GM18868 (cell line): ENCODE data around the gene SLC34A3.
"Not testable (repeated sequence)": the region's sequence is repeated elsewhere in the genome, so short reads cannot be mapped to it uniquely, and the experiment has no call there.

Experiments
- ATAC-seq: cut with Tn5 transposase; IDR thresholded peaks from one replicate; pipeline ENCODE4 v1.9.1; 2021; ENCODE audit warnings: mild to moderate bottlenecking, moderate library complexity; ENCODE audit not compliant: unreplicated experiment

Gene SLC34A3

DNA sequence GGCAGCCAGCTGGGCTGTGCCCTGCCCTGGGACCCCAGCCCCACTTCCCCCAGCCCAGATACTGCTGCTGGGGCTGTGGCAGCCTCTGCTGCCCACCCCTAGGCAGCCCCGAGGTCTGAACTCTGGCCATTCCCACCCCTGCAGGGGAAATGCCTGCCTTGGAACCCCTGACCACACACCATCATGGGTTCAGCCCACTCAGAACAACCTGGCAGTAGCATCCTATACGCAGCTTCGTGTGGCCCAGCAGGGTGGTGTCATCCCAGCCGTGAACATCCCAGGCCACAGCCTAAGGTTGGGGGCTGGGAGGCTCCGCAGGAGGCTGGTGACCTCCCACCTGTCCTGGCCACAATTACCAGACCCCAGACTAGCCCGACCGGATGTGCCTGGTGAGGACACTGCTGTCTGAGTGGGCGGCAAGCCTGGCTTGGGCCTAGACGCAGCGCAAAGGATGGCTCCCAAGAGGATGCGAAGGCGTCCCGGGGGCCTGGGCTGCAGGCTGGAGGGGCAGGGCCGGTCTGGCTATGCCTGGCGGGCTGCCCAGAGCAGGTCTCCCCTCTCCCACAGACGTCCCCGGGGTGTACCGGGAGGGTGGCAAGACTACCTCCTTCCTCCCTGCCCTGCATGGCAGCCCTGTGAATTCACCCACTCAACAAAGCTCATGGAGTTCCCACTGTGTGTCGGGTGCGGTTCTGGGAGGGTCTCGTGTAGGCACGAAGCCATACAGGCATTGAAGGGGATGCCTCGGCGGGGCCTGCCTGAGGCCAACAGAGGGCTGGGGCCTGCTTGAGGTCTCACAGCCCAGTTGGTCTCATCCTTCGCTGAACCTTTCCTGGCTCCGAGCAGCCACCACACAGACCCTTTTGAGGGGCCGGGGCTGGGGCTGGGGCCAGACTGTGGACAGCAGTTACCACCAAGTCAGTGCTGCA, 1.5 kb upstream of the SLC34A3 start:
- ATAC-seq, result no peak

DNA sequence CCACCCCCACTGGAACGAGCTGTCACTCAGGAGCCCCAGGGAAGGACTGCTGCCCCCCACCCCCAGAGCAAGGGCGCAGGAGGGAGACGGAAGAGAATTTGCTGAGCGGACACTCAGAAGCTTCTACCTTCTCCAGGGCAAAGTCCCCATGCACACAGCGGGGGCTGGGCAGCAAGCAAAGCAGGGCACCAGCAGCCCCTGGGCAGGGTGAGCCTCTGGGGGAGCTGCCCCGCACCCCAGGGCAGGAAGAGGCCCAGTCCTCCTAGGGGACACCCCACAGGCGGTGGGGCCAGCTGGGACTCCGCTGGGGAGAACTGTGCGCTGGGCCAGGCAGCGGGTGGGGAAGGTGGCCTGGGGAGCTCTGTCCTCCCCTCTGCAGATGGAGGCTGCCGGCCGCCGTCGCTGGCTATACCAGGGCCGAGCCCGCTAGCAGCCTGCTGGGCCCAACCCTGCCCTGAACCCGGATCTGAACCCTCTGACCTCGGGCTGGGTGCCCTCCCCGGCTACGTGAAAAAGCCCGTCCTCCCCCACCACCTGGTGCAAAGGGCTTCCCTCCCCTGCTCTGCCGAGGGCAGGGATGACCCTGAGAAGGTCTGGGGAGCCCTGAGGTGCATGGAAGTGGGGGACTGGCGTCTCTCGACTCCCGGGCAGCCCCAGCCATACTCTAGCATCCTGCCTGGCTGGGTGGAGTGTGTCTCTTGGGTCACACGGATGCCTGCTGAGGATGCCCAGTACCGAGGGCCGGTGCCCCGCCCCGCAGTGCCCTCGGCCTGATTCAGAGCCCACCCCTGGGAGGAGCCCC, 597 bp upstream of the SLC34A3 start:
- ATAC-seq, result no peak

DNA sequence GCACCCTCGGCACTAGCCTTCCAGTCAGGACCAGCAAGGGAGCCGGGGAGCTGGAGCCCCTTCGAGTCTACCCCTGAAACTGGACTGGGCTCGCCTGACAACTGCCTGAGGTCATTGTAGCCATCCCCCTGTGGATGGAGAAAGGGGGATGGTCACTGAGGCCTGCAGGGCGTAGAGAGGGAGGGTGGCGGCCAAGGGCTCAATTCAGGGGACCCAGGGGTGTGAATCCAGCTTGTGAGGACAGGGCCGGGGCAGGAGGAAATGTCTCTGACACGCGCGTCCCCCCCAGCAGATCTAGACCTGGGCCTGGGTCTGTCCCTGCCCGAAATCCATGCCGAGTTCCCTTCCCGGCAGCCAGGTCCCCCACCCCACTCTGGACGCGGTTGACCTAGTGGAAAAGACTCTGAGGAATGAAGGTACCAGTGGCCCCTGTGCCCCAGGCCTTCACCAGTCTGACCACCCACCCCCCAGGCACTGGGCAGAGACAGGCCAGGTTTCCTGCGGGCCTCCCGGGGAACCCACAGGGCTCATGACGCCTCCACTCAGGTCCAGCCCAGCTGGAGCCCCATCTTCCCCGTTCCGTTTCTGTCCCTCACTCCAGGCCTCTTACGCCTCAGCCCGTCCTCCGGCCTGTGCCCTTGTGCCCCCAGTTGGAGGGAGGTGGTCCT, 805 bp downstream of the SLC34A3 start:
- ATAC-seq, result no peak

DNA sequence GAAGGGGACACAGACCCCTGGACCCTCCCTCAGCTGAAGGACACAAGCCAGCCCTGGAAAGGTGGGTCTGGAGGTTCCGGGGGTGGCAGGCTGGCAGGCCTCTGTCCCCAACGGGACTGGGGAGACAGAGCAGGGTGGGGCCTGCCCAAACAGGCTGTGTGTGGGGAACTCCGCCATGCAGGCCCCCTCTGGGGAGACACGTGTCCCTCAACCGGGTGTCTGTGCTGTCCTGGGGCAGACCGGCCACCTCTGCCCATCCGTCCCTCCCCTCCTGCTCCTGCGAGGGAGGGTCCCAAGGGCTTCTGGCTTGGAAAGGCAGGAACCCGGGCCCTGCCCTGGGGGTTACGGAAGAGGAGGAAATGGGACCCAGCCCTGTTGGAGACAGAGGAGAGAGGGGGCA, 1.4 kb downstream of the SLC34A3 start:
- ATAC-seq, result no peak

DNA sequence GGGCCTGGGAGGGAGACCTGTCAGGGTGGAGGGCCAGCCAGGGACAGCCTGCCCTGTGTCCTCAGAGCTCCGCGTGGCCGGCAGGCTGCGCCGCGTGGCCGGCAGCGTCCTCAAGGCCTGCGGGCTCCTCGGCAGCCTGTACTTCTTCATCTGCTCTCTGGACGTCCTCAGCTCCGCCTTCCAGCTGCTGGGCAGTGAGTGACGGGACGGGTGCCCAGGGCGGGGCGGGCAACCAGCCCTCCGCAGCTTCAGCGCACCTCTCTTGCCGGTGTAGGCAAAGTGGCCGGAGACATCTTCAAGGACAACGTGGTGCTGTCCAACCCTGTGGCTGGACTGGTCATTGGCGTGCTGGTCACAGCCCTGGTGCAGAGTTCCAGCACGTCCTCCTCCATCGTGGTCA, 1.8 kb downstream of the SLC34A3 start:
- ATAC-seq, result no peak

DNA sequence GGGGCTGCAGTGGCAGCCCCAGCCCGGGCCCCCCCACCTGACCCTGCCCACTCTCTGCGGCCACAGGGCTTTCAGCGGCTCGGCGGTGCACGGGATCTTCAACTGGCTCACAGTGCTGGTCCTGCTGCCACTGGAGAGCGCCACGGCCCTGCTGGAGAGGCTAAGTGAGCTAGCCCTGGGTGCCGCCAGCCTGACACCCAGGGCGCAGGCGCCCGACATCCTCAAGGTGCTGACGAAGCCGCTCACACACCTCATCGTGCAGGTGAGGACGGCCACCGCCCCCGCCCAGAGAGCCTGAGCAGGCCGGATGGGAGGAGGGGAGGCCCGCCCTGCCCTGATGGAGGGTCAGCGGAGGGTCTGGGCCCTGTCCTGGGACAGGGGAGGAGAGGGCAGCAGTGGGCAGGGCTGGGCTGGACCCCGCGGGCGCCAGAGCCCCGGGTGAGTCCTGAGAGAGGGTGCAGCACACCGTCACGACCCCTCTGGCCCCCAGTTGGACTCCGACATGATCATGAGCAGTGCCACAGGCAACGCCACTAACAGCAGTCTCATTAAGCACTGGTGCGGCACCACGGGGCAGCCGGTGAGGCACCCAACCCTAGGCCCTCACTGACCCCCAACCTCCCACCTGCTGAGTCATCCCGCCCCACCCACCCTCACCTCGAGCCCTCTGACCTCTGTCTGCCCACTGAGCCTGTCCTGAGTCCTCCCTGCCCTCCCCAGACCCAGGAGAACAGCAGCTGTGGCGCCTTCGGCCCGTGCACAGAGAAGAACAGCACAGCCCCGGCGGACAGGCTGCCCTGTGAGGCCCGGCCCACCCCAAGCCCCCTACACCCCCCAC, 2.7 kb downstream of the SLC34A3 start:
- ATAC-seq, result no peak

DNA sequence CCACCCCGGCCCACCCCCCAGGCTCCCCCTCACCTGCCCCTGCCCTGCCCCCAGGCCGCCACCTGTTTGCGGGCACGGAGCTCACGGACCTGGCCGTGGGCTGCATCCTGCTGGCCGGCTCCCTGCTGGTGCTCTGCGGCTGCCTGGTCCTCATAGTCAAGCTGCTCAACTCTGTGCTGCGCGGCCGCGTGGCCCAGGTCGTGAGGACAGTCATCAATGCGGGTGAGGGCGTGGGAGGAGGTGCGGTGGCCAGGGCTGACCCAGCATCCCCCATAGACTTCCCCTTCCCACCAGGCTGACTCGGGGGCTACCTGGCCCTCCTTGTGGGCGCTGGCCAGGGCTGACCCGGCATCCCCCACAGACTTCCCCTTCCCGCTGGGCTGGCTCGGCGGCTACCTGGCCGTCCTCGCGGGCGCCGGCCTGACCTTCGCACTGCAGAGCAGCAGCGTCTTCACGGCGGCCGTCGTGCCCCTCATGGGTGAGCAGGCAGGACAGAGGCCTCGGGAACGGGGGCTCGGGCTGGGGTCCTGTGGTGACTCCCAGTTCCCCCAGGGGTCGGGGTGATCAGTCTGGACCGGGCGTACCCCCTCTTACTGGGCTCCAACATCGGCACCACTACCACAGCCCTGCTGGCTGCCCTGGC, 3.5 kb downstream of the SLC34A3 start:
- ATAC-seq, result no peak

DNA sequence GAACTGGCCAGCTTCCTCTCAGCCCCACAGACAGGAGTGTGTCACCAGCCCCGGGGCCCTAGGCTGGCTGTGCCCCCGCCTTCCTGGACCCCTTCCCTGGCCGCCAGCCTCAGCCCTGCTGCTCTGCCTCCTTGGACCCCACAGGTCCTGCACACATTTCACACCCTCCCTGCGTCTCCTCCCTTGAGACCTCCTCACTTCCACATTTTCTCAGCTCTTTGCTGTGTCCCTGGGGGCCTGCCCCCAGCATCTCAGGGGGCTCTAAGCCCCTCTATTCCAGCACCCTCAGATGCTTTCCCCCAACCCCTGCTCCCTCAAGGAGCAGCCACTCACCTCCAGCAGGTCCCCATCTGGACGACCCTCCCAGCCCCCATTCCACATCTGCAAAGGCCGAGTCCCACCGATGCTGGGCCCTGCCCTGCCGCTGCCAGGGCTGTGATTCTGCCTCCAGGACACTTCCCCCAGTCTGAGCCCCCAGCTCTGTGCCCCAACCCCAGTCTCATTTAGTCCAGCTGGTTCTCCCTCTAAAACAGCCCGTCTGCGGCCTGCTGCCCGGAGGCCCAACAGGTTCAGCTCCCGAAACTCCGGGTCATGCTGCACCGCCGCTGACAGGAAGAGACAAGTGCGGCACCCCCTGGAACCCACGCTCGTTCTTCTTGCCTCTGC, 4.2 kb downstream of the SLC34A3 start:
- no peak for ATAC-seq

DNA sequence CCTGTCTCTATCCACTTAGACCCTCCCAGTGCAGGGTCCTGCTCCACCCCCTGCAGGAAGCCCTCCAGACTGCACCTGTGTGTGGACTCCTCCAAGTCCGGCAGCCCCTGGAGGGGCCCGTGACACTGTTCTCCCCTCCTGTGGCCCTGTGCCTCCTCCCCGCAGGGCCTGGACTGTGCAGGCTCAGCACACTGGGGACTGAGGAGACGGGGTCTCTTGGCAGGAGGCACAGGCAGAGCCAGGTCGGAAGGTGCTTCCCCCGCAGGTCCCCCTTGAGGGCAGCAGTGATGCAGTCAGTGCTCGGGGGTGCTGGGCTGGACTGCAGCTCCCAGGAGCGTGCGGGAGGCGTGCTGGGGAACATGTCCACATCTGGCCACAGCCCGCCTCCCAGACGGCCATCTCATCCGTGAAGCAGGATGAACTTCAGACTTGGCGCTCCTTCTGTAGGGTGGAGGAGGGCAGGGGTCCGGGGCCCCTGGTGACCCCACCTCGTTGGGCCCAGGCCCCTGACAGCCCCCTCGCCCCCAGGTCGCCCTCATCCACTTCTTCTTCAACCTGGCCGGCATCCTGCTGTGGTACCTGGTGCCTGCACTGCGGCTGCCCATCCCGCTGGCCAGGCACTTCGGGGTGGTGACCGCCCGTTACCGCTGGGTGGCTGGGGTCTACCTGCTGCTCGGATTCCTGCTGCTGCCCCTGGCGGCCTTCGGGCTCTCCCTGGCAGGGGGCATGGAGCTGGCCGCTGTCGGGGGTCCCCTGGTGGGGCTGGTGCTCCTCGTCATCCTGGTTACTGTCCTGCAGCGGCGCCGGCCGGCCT, 4.9 kb downstream of the SLC34A3 start:
- ATAC-seq, result no peak

DNA sequence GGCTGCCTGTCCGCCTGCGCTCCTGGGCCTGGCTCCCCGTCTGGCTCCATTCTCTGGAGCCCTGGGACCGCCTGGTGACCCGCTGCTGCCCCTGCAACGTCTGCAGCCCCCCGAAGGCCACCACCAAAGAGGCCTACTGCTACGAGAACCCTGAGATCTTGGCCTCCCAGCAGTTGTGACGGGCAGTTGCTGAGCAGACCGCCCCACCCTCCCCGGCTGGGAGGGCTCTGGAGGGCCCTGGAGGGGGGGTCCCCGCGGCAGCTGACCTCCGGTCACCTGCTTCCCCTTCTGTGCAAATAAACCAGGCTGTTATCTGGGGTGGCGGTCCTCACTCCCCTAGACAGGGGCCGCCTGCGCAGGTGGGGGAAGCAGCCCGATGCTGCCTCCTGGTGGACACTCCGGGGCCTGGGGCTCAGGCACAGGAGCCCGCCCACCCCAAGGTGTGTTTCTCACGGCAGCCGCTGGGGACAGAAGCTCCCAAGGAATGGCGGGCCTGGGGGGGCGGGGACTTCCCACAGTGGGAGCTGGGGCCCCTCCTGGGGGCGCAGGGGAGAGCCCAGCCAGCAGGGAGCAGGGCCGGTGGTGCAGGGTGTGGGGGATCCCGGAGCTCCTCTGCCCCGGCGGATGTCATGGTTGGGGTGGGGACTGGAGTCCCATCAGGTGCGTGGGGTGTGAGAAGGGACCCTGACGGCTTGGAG, 5.7 kb downstream of the SLC34A3 start:
- peak; percentile 22 for ATAC-seq

DNA sequence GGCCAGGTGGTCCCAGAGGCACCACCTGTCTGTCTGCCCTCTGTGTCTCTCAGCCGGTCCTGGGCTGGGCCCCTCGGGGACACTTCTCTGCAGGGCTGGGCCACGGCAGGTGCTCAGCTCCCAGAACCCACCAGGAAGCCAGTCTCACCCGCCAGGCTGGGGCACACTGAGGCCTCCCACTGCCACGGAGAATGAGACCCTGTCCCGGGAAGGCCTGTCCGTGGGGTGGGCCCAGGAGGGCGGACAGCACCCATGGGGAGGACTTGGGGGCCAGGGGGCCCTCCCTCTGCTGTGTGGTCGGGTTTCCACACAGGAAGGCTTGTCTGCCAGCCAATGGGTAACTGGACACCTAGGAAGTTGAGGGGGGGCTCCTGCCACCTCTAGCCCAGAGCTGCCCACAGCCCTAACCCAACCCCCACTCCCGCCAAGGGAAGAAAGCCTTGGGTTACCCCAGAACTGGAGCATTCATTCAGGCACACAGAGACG, 6.3 kb downstream of the SLC34A3 start:
- no peak for ATAC-seq

DNA sequence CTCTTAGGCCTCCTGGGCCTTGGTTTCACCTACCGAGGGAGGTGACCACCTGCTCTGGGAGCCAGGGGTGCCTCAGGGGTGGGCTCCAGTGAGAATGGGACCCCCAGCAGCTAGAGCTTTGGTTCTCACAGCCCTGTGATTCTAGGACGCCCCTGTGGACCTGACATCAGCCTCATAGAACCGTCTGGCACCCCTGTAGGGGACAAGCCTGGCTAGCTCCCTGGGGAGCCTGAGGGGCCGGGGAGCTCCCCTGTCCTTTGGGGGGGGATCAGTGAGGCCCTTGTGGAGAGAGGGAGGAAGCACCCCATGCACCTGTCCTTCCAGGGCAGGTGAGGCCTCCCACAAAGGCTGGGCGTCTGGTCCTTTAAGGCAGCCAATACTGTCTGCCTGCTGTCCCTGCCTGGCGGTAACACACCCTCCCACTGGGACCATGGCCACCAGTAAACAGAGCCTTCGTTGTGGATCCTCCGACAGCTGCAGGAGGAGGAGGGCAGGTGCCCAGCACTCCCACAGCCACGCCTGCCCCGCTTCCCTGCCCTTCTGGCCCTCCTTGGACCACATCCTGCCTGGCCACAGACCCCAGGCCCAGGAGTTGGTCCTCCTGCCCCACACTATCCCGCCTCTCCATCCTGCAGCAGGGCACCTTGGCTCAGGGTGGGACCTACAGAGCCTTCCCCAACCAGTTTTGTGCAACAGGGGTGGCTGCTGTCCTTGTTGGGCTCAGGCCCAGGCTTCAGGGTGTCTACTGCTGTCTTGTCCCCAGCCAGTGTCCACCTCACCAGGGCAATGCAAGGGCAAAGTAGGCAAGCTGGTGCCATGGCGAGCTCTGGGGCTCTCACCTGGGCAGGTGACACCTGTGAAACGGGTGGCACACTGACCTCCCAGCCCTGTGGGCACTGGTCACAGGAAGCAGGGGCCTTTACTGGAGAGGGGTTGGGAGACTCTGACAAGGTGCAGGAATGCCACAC, 7.3 kb downstream of the SLC34A3 start:
- ATAC-seq, result no peak

DNA sequence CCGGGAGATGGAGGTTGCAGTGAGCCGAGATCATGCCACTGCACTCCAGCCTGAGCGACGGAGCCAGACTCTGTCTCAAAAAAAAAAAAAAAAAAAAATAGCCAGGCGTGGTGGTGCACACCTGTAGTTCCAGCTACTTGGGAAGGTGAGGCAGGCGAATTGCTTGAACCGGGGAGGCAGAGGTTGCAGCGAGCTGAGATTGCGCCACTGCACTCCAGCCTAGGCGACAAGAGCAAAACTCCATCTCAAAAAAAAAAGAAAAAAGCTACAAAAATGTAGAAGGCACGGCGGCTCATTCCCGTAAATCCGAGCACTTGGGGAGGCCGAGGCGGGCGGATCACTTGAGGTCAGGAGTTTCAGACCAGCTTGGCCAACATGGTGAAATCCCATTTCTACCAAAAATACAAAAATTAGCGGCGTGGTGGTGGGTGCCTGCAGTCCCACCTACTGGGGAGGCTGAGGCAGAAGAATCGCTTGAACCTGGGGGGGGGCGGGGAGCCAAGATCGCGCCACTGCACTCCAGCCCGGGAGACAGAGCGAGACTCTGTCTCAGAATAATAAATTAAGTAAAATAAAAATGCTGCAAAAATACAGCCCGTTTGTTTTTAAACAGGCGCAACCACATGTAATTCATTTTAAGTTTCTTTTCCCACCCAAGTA, 9.0 kb downstream of the SLC34A3 start:
- not testable (repeated sequence) for ATAC-seq

DNA sequence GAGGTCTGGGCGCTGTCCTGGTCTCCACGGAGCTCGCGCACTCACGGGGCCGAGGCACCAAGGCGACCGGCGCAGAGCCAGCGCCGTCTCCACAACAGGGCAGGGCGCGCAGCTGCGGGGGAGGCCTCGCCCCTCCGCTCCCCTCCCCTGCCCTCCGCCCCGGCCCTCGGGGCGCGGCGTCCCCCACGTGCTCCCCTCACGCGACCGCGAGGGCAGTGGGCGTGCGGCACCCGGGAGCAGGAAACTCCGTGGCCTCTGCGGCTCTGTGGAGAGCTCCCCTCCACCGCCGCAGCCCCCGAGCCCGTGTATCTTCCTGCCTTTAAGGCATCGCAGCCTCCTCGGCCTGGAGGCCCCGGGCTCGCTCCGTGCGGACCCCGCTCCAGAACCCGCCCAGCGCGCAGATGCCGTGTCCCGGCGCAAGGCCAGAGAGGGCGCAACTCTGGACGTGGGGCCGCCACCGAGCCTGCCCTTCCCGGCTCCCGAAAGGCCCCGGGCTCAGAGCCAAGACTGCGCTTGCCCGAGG, 9.7 kb downstream of the SLC34A3 start:
- ATAC-seq, result peak; percentile 16

DNA sequence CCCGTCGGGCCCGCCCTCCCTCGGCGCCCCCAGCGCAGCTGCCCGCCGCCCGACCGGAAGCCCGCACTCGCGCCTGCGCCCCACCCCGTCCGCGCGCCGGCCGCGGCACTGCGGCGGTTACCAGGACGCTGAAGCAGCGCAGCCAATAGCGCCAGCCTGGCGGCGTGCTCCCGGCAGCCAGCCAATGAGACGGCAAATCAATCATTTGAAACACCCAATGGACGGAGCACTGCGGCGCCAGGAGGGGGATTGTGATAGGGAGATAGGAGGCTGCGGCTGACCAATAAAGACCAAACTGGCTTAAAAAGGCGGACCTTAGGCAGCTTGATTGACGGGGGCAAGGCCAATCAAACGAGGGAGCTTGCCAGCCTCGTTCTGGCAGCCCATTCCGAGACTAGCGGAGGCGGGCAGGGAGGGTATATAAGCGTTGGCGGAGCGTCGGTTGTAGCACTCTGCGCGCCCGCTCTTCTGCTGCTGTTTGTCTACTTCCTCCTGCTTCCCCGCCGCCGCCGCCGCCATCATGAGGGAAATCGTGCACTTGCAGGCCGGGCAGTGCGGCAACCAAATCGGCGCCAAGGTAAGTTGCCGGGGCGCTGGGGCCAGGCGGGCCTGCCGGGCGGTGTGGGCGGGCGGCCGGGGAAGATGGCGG, 10.3 kb downstream of the SLC34A3 start, which contains the start of gene TUBB4B:
TSS of gene TUBB4B (plus strand) at position 447 of the 649 bp plus-strand sequence. CDS start at position 521, 74 bp downstream.
- peak; percentile 75 for ATAC-seq
